Breast epithelium (tissue), 3 donors: ENCODE data around the gene MEG3.

Experiments used
- POLR2A ChIP-seq: fragments of 450-650 bp; IDR thresholded peaks from one replicate; pipeline ENCODE4 v1.6.1; 2016; ENCODE audit warnings: antibody characterized with exemption, mild to moderate bottlenecking, moderate library complexity
- TF ChIP-seq, protein P1 (sequence below), 3 donors: fragments of 450-650 bp; IDR thresholded peaks; one replicate each; pipeline ENCODE4 v1.5.1; 2016 to 2017; ENCODE audit warnings: antibody characterized with exemption in 3 of 3, mild to moderate bottlenecking in 3 of 3, moderate library complexity in 3 of 3

- TF ChIP-seq, protein P1, sequence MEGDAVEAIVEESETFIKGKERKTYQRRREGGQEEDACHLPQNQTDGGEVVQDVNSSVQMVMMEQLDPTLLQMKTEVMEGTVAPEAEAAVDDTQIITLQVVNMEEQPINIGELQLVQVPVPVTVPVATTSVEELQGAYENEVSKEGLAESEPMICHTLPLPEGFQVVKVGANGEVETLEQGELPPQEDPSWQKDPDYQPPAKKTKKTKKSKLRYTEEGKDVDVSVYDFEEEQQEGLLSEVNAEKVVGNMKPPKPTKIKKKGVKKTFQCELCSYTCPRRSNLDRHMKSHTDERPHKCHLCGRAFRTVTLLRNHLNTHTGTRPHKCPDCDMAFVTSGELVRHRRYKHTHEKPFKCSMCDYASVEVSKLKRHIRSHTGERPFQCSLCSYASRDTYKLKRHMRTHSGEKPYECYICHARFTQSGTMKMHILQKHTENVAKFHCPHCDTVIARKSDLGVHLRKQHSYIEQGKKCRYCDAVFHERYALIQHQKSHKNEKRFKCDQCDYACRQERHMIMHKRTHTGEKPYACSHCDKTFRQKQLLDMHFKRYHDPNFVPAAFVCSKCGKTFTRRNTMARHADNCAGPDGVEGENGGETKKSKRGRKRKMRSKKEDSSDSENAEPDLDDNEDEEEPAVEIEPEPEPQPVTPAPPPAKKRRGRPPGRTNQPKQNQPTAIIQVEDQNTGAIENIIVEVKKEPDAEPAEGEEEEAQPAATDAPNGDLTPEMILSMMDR (IDR thresholded peaks at IDR 0.05), result no peak
- TF ChIP-seq POLR2A, result no peak
Observed at GRCh38 chr14:100785338-100785615, 40.6 kb upstream of the MEG3 start.
